ENCODE results near the gene LRCH3.
"Not testable (repeated sequence)": the region's sequence is repeated elsewhere in the genome, so short reads cannot be mapped to it uniquely, and the experiment has no call there.

LRCH3 gene

DNA sequence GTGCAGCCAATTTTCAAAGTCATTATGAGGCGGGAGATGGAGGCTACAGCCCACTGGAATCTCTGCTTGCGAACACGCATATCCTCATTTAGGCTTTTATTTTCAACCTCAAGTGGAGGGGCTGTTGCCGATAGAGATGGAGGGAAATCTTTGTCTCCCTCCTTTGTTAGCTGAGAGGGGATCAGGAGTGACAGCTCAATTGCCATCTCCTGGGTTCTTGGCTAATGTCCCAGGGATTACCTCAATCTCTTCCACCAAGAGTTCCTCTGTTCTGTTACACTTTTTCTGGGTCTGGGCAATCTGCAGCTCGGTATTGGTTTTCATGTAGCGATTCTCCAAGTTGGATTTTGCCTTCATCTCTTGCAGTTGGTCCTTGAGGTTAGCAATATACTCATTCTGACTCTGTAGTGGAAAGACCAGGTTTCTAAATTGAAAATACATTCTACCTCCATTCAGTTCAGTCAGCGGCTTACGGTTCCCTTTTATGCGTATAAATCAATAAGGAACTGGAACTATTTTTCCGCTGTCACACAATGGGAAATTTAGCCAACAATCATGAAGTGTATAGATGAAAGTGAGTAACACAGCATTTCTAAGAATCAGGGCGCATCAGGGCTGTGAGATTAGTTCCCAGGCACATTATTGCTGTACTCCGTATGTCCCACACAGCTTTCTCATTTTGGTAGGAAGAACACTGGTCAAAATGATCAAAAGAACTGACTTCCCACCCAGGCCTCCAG is 122.8 kb downstream of the LRCH3 start:
- TF ChIP-seq MYC (IDR thresholded peaks at IDR 0.05; ENCODE audit: low read depth, low read length) (no peak), POLR2A (IDR thresholded peaks at IDR 0.05; ENCODE audit: extremely low read depth, insufficient read length) (no peak)
- TF ChIP-seq, protein P1, sequence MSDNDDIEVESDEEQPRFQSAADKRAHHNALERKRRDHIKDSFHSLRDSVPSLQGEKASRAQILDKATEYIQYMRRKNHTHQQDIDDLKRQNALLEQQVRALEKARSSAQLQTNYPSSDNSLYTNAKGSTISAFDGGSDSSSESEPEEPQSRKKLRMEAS (IDR thresholded peaks at IDR 0.05; ENCODE audit: low read depth, low read length): no peak
- TF ChIP-seq, protein P2, sequence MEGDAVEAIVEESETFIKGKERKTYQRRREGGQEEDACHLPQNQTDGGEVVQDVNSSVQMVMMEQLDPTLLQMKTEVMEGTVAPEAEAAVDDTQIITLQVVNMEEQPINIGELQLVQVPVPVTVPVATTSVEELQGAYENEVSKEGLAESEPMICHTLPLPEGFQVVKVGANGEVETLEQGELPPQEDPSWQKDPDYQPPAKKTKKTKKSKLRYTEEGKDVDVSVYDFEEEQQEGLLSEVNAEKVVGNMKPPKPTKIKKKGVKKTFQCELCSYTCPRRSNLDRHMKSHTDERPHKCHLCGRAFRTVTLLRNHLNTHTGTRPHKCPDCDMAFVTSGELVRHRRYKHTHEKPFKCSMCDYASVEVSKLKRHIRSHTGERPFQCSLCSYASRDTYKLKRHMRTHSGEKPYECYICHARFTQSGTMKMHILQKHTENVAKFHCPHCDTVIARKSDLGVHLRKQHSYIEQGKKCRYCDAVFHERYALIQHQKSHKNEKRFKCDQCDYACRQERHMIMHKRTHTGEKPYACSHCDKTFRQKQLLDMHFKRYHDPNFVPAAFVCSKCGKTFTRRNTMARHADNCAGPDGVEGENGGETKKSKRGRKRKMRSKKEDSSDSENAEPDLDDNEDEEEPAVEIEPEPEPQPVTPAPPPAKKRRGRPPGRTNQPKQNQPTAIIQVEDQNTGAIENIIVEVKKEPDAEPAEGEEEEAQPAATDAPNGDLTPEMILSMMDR (IDR thresholded peaks at IDR 0.05; ENCODE audit: low read depth, low read length): no peak
- H3K4me3 ChIP-seq (ENCODE audit: low read depth, low read length): no peak overlapping the region
- DNase-seq (ENCODE audit: low read depth): no peak

DNA sequence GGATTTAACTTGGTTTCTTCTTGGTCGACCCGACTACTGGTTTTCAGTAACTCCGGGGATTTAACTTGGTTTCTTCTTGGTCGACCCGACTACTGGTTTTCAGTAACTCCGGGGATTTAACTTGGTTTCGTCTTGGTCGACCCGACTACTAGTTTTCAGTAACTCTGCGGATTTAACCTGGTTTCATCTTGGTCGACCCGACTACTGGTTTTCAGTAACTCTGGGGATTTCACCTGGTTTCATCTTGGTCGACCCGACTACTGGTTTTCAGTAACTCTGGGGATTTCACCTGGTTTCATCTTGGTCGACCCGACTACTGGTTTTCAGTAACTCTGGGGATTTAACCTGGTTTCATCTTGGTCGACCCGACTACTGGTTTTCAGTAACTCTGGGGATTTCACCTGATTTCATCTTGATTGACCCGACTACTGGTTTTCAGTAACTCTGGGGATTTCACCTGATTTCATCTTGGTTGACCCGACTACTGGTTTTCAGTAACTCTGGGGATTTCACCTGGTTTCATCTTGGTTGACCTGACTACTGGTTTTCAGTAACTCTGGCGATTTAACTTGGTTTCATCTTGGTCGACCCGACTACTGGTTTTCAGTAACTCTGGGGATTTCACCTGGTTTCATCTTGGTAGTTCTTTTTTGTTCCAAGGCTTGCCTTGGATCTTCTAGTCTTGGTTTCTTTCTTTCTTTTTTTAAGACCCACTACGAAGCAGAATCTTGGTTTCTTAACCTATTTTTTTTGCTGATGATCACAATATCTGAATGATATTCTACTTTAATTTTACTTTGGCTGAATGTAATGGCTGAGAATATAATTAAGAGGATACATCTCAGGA is 130.6 kb downstream of the LRCH3 start:
- not testable (repeated sequence) for H3K4me3 ChIP-seq (ENCODE audit: low read depth, low read length); DNase-seq (ENCODE audit: low read depth)

DNA sequence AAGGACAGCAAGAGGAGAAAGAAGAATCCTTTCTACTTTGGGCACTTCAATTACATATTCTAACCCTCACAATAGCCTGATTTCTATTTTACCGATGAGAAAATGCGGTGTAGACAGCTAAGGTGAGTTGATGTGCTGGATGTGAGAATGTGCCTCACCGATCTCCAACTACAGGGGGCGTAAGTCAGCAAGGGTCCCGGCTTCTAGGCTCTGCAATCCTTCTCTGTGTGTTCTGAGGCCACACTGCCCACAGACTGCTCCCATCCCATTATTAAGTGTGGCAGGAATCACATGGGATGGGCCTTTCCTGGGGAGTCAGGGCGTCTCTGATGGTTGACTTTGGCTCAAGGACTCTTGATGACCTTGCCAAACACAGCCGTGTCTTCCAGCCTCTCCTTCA is 135.4 kb downstream of the LRCH3 start:
- TF ChIP-seq, protein P1 (IDR thresholded peaks at IDR 0.05; ENCODE audit: low read depth, low read length): no peak
- TF ChIP-seq, protein P2 (IDR thresholded peaks at IDR 0.05; ENCODE audit: low read depth, low read length): peak; percentile 44
- H3K4me3 ChIP-seq (ENCODE audit: low read depth, low read length): no peak overlapping the region
- DNase-seq (ENCODE audit: low read depth): peak; percentile 35

DNA sequence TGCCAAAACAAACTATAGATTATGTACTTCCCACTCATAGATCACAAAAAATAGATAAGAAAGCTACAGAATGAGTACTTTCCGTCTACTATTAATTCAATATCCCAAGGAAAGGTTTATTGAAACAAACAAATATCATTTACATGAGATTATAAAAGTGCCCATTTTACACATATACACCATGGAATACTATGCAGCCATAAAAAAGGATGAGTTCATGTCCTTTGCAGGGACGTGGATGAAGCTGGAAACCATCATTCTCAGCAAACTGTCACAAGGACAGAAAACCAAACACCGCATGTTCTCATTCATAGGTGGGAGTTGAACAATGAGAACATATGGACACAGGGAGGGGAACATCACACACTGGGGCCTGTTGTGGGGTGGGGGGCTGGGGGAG is 136.5 kb downstream of the LRCH3 start:
- not testable (repeated sequence) for H3K4me3 ChIP-seq (ENCODE audit: low read depth, low read length); DNase-seq (ENCODE audit: low read depth)

DNA sequence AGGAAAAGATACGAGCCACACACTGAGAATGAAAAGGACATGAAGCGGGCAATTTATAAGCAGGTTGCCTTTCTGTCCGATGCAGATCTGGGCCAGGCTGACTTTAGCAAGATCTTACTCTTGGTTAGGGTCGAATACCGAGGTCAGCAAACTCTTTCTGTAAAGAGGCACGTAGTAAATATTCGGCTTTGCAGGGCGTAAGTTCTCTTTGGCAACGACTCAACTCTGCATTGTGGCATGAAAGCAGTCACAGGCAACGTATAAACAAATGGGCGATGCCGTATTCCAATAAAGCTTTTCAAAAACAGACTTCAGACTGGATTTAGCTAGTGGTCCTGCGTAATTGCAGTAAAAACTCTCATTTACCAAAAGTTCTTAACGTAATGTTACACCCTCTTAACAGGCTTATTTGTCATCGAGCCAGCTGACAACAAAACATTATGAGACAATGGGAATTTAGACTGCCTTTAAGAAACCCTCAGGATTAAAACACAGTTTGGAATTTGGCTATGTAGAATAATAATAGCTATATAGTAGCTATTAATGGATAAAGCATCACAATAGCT is 145.8 kb downstream of the LRCH3 start:
- no peak for DNase-seq (ENCODE audit: low read depth)
- H3K4me3 ChIP-seq (ENCODE audit: low read depth, low read length): no peak overlapping the region
- TF ChIP-seq, protein P1 (IDR thresholded peaks at IDR 0.05; ENCODE audit: low read depth, low read length): no peak
- TF ChIP-seq, protein P2 (IDR thresholded peaks at IDR 0.05; ENCODE audit: low read depth, low read length): no peak
- TF ChIP-seq MYC (IDR thresholded peaks at IDR 0.05; ENCODE audit: low read depth, low read length) (no peak), POLR2A (IDR thresholded peaks at IDR 0.05; ENCODE audit: extremely low read depth, insufficient read length) (no peak)
